Endothelial cell of umbilical vein (primary cell): ENCODE data around the gene RILP. TPM values are rescaled to one million over a fixed set of nuclear protein-coding genes. Genes with fewer than 3 reads are reported as not detected.

ENCODE experiments used
- BruUV-seq: library from RNA; stranded (reverse); fragments of 400-500 nt; replicated peaks from 2 replicates; lab custom pipeline; 2021; lab: Mats Ljungman, UMichigan
- CTCF ChIA-PET: fragments of 300-600, 350-600 bp; sonication (Branson Sonifier 250); formaldehyde crosslinking; loops from one replicate; lab custom pipeline; 2021; ENCODE audit warnings: antibody characterized with exemption, inconsistent platforms; lab: Charles Lee
- POLR2A ChIA-PET: fragments of 300-600, 350-600 bp; sonication (Branson Sonifier 250); formaldehyde crosslinking; loops from one replicate; lab custom pipeline; 2021; ENCODE audit warnings: antibody characterized with exemption, inconsistent platforms; lab: Charles Lee
- DNase-seq: peaks from one replicate; pipeline ENCODE4 v3.0.0-alpha.2; 2011; ENCODE audit warnings: low read depth, low spot score
- FAIRE-seq: peaks from 2 replicates; lab custom pipeline; 2011; peaks lifted over from hg19 to GRCh38; lab: Jason Lieb, UNC
- H2AFZ ChIP-seq: 2 replicates; pipeline ENCODE4 v1.6.0; 2012; ENCODE audit warnings: low read depth, low read length, control low read depth, inconsistent platforms
- H3K27ac ChIP-seq: 2 replicates; pipeline ENCODE4 v1.5.1; 2011; ENCODE audit warnings: low read depth, mild to moderate bottlenecking, control low read depth, low read length, moderate library complexity; ENCODE audit not compliant: insufficient read depth
- H3K27me3 ChIP-seq, 2 experiments: 2 replicates each; pipeline versions ENCODE4 v1.6.0 to v1.6.1; 2011; ENCODE audit warnings: low read length in 2 of 2, mixed read lengths in 1 of 2; ENCODE audit not compliant: control insufficient read depth in 2 of 2, insufficient read depth in 2 of 2
- H3K36me3 ChIP-seq, 2 experiments: 2 replicates in 1 of 2; 3 replicates in 1 of 2; pipeline ENCODE4 v1.5.1; 2011; ENCODE audit warnings: low read length in 2 of 2, mild to moderate bottlenecking in 1 of 2, moderate library complexity in 1 of 2; ENCODE audit not compliant: control insufficient read depth in 2 of 2, insufficient read depth in 2 of 2; ENCODE audit errors: extremely low read depth in 1 of 2
- H3K4me1 ChIP-seq: 3 replicates; pipeline ENCODE4 v1.5.1; 2011; ENCODE audit warnings: mild to moderate bottlenecking, low read length; ENCODE audit not compliant: control insufficient read depth, insufficient read depth; ENCODE audit errors: extremely low read depth
- H3K4me2 ChIP-seq: 2 replicates; pipeline ENCODE4 v1.6.1; 2011; ENCODE audit warnings: low read length, control low read depth, mixed read lengths; ENCODE audit not compliant: insufficient read depth
- H3K4me3 ChIP-seq, 3 experiments: fragments of 200-600 bp in 1 of 3; sonication (generic), shearing (Covaris generic) in 1 of 3; replicated peaks in 1 of 3; 2 replicates each; pipeline ENCODE4 v1.5.1; 2011 to 2016; ENCODE audit warnings: control low read depth in 3 of 3, low read length in 3 of 3, mild to moderate bottlenecking in 2 of 3, inconsistent platforms in 1 of 3, low read depth in 1 of 3, moderate library complexity in 1 of 3; ENCODE audit not compliant: insufficient read depth in 1 of 3
- H3K79me2 ChIP-seq: 2 replicates; pipeline ENCODE4 v1.6.0; 2012; ENCODE audit warnings: low read length, inconsistent platforms; ENCODE audit not compliant: control insufficient read depth, insufficient read depth
- H3K9ac ChIP-seq: replicated peaks from 2 replicates; pipeline ENCODE3; 2011; ENCODE audit warnings: low read length, control low read depth; ENCODE audit not compliant: insufficient read depth; ENCODE audit errors: extremely low read depth
- H3K9me1 ChIP-seq: replicated peaks from 3 replicates; pipeline ENCODE4 v1.6.0; 2011; ENCODE audit warnings: mild to moderate bottlenecking, low read length; ENCODE audit not compliant: control insufficient read depth, insufficient read depth; ENCODE audit errors: extremely low read depth
- H3K9me3 ChIP-seq: replicated peaks from 2 replicates; pipeline ENCODE4 v1.5.1; 2012; ENCODE audit warnings: low read length, inconsistent platforms; ENCODE audit not compliant: control insufficient read depth, insufficient read depth
- H4K20me1 ChIP-seq: replicated peaks from 2 replicates; pipeline ENCODE3; 2011; ENCODE audit warnings: mild to moderate bottlenecking, low read length; ENCODE audit not compliant: control insufficient read depth, insufficient read depth; ENCODE audit errors: extremely low read depth
- CTCF ChIP-seq, 2 donors: IDR thresholded peaks; 1 replicate in 1 of 2; 2 replicates in 1 of 2; pipeline ENCODE4 v1.5.1; 2011; ENCODE audit warnings: low read length in 2 of 2, mild to moderate bottlenecking in 2 of 2, moderate library complexity in 2 of 2, control low read depth in 1 of 2, inconsistent platforms in 1 of 2, low read depth in 1 of 2; ENCODE audit not compliant: insufficient read depth in 1 of 2; ENCODE audit errors: extremely low read depth in 1 of 2
- EZH2 ChIP-seq: IDR thresholded peaks from 2 replicates; pipeline ENCODE4 v1.6.1; 2012; ENCODE audit warnings: borderline replicate concordance, low read depth, mild to moderate bottlenecking, moderate library complexity, low read length, inconsistent platforms; ENCODE audit not compliant: severe bottlenecking
- FOS ChIP-seq: IDR thresholded peaks from 2 replicates; pipeline ENCODE4 v1.6.1; 2011; ENCODE audit warnings: mild to moderate bottlenecking, low read length, moderate library complexity, borderline replicate concordance; ENCODE audit not compliant: insufficient read depth
- GATA2 ChIP-seq: IDR thresholded peaks from 2 replicates; pipeline ENCODE4 v1.7.0; 2011; ENCODE audit warnings: low read depth, mild to moderate bottlenecking, moderate library complexity, mixed read lengths, low read length; ENCODE audit not compliant: insufficient read length, insufficient read depth
- JUN ChIP-seq: IDR thresholded peaks from 2 replicates; pipeline ENCODE4 v1.6.1; 2011; ENCODE audit warnings: borderline replicate concordance, low read depth; ENCODE audit not compliant: insufficient read length, insufficient read depth
- MAX ChIP-seq: IDR thresholded peaks from 2 replicates; pipeline ENCODE4 v1.6.1; 2011; ENCODE audit not compliant: insufficient read depth, insufficient read length
- MYC ChIP-seq: IDR thresholded peaks from one replicate; pipeline ENCODE4 v1.6.1; 2011; ENCODE audit warnings: mild to moderate bottlenecking, low read depth, low read length
- POLR2A ChIP-seq: IDR thresholded peaks from 2 replicates; pipeline ENCODE4 v1.6.1; 2012; ENCODE audit warnings: low read depth, mild to moderate bottlenecking, control low read depth, low read length
- POLR2AphosphoS5 ChIP-seq: IDR thresholded peaks from 2 replicates; pipeline ENCODE4 v1.6.1; 2012; ENCODE audit warnings: low read depth, mild to moderate bottlenecking, control low read depth, low read length, moderate library complexity; ENCODE audit not compliant: insufficient read depth
- dilution Hi-C: fragments of 300-500 bp; cut with MboI; formaldehyde crosslinking; loops from one replicate; pipeline ENCODE4 v1.15.0; 2019; ENCODE audit warnings: low sequenced_read_pairs; ENCODE audit not compliant: extremely low pct_ligation_motif_present
- intact Hi-C: fragments of 100-400 bp; cut with micrococcal nuclease; formaldehyde crosslinking; loops from one replicate; pipeline ENCODE4 v1.10.0; 2022
- polyA plus RNA-seq, 4 experiments: library from polyadenylated mRNA; depleted of rRNA in 3 of 4; stranded (reverse) in 3 of 4; unstranded in 1 of 4; fragments of >200 nt; gene quantifications; 2 replicates each; pipeline versions ENCODE4 v1.2.1 to v1.2.3, GENCODE V29; 2011 to 2012; ENCODE audit warnings: missing spikeins in 1 of 4
- total RNA-seq: library from RNA; stranded (reverse); gene quantifications from 2 replicates; pipeline ENCODE4 v1.2.3, GENCODE V29; 2021

Gene RILP
- total and polyA plus RNA-seq, 2 donors (not counting 3 experiments of a cell fraction or from before 2014, with no cell fraction given): 9.4 to 10.0 TPM

- intact Hi-C loops (loop anchor here (1.0 kb wide), 1 partner anchor 17 kb away; the partner anchor contains the start of gene SLC43A2), dilution Hi-C loops (no loop called here)
- peak within 1 kb of the TSS; percentile 16 for H2AFZ ChIP-seq
- ChIA-PET POLR2A (interaction anchor here (1.3 kb wide), 1 partner anchor 71 kb away, joined by 4 read pairs; no protein-coding TSS in a partner anchor), CTCF (interaction anchor here (0.8 to 7.7 kb wide), 10 partner anchors 16 to 386 kb away, joined by 3 to 218 read pairs (median 4); partner anchors contain the start of genes PITPNA, PRPF8 and SLC43A2)
- FAIRE-seq (peak; percentile 94), DNase-seq (peak; percentile 88)
- H3K27ac ChIP-seq: peak within 1 kb of the TSS; percentile 72
- H3K79me2 ChIP-seq: peaks cover 14% of the 10 kb centered on the region
- peak within 1 kb of the TSS; percentile 53 for H3K4me2 ChIP-seq
- H3K9ac ChIP-seq: peak within 1 kb of the TSS; percentile 84
- no TSS peak for BruUV-seq
- H3K9me3 ChIP-seq: no peaks in the 10 kb centered on the region
- no peaks in the 10 kb centered on the region for H3K9me1 ChIP-seq
- TF ChIP-seq CTCF (IDR thresholded peaks at IDR 0.05; ENCODE audit: extremely low read depth in 1 of 2, insufficient read depth in 1 of 2, low read depth in 1 of 2, low read length in 2 of 2) (peak; percentile 3 to 11), MAX (peak; percentile 36), POLR2A (peak; percentile 91), GATA2 (no peak), JUN (no peak), MYC (no peak), FOS (no peak), POLR2AphosphoS5 (peak; percentile 93), EZH2 (no peak)
- H3K4me3 ChIP-seq: peak within 1 kb of the TSS; percentile 72 to 80 (median 78)
- peaks cover 42% of the 10 kb centered on the region for H3K4me1 ChIP-seq
- no peaks in the 10 kb centered on the region for H3K27me3 ChIP-seq
- H4K20me1 ChIP-seq: no peaks in the 10 kb centered on the region
- peaks cover 2 to 3% of the 10 kb centered on the region in 2 experiments for H3K36me3 ChIP-seq
Measured at GRCh38 chr17:1645207-1646171, 4.2 kb downstream of the RILP start, which contains the start of gene SCARF1. SCARF1 (minus strand) TSS chr17:1645732; CDS start chr17:1645697, 35 bp downstream.
